NB4 (cell line): ENCODE data around the gene CDKL4.

Experiments
- MYC ChIP-seq: IDR thresholded peaks from 2 replicates; pipeline ENCODE4 v1.6.1; 2011; ENCODE audit warnings: low read depth, low read length
- POLR2A ChIP-seq: IDR thresholded peaks from 2 replicates; pipeline ENCODE4 v1.6.1; 2011; ENCODE audit warnings: mild to moderate bottlenecking; ENCODE audit not compliant: insufficient read length; ENCODE audit errors: extremely low read depth
- TF ChIP-seq, protein P1 (sequence below): IDR thresholded peaks from one replicate; pipeline ENCODE4 v1.5.1; 2012; ENCODE audit warnings: low read depth, low read length
- TF ChIP-seq, protein P2 (sequence below): IDR thresholded peaks from 2 replicates; pipeline ENCODE4 v1.6.1; 2011; ENCODE audit warnings: low read depth, low read length

DNA sequence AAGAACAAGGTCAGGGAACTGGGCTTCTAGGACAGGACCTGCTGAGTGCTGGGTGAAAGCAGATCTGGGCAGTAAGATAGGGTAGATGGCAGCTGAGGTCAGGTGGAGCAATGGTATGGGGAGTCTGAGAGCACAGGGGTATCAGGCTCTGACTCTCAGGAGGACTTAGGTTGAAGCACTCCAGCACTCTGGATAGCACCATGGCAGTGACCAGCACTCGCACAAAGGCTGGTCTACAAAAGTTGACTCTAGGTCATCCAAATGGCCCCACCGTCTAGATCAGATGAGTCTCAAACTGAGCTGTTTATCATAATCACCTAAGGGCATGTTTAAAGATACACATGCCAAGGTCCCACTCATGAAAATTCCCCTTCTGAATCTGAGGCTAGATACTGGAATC lies 60.1 kb downstream of the CDKL4 start:
- TF ChIP-seq, protein P1, sequence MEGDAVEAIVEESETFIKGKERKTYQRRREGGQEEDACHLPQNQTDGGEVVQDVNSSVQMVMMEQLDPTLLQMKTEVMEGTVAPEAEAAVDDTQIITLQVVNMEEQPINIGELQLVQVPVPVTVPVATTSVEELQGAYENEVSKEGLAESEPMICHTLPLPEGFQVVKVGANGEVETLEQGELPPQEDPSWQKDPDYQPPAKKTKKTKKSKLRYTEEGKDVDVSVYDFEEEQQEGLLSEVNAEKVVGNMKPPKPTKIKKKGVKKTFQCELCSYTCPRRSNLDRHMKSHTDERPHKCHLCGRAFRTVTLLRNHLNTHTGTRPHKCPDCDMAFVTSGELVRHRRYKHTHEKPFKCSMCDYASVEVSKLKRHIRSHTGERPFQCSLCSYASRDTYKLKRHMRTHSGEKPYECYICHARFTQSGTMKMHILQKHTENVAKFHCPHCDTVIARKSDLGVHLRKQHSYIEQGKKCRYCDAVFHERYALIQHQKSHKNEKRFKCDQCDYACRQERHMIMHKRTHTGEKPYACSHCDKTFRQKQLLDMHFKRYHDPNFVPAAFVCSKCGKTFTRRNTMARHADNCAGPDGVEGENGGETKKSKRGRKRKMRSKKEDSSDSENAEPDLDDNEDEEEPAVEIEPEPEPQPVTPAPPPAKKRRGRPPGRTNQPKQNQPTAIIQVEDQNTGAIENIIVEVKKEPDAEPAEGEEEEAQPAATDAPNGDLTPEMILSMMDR: no peak
- TF ChIP-seq POLR2A (no peak), MYC (no peak)
- TF ChIP-seq, protein P2, sequence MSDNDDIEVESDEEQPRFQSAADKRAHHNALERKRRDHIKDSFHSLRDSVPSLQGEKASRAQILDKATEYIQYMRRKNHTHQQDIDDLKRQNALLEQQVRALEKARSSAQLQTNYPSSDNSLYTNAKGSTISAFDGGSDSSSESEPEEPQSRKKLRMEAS: no peak
